Right lobe of liver (tissue), 6 donors: ENCODE data around the gene FHIT. TPM values are rescaled to one million over a fixed set of nuclear protein-coding genes. Genes with fewer than 3 reads are reported as not detected.

Experiments used
- ATAC-seq, 4 donors: fragments of 200-7000 bp; cut with Tn5 transposase; one replicate each; pipeline ENCODE4 v1.9.1; 2020; ENCODE audit warnings: mild to moderate bottlenecking in 4 of 4, moderate library complexity in 4 of 4
- DNase-seq, 3 donors: peaks; one replicate each; pipeline ENCODE4 v3.0.0-alpha.2; 2020
- H3K27ac ChIP-seq, 3 donors: fragments of 200-600 bp; one replicate each; pipeline ENCODE4 v1.8.0; 2022
- H3K27me3 ChIP-seq, 2 donors: fragments of 200-600 bp; one replicate each; pipeline ENCODE4 v1.8.0; 2022
- H3K36me3 ChIP-seq, 4 donors: fragments of 200-600 bp; sonication (generic) in 1 of 4; one replicate each; pipeline versions ENCODE4 v1.5.1 to v1.8.0; 2017 to 2022; ENCODE audit warnings: control low read depth in 1 of 4
- H3K4me1 ChIP-seq, 4 donors: fragments of 200-600 bp; sonication (generic) in 1 of 4; one replicate each; pipeline versions ENCODE4 v1.5.1 to v1.8.0; 2017 to 2022; ENCODE audit warnings: control low read depth in 1 of 4
- H3K4me3 ChIP-seq, 3 donors: fragments of 200-600 bp; one replicate each; pipeline ENCODE4 v1.8.0; 2022
- H3K9me3 ChIP-seq, 4 donors: fragments of 200-600 bp; sonication (generic) in 1 of 4; one replicate each; pipeline versions ENCODE4 v1.5.1 to v1.8.0; 2017 to 2022; ENCODE audit warnings: control low read depth in 1 of 4
- POLR2A ChIP-seq: fragments of 450-650 bp; IDR thresholded peaks from one replicate; pipeline ENCODE4 v1.6.1; 2017; ENCODE audit warnings: antibody characterized with exemption, mild to moderate bottlenecking
- WGBS: methylation state at CpG from one replicate; pipeline ENCODE4 v1.1.6; 2018; ENCODE audit warnings: low coverage, low lambda C conversion rate; ENCODE audit not compliant: insufficient coverage; ENCODE audit errors: missing lambda C conversion rate; 5-methylcytosine and 5-hydroxymethylcytosine counted together
- intact Hi-C, 2 donors: fragments of 100-400 bp; cut with DNase I; formaldehyde crosslinking; loops; one replicate each; pipeline versions ENCODE4 v1.11.2 to v1.14.1; 2022
- total RNA-seq, 6 experiments: library from RNA; depleted of rRNA in 2 of 6; stranded (reverse); fragments of >200 nt in 2 of 6; fragmentation: NEBNext Ultra II Directional in 3 of 6; extraction: Animal tissue kit (Norgen Biotek cat#: 25700) in 3 of 6; gene quantifications; one replicate each; pipeline versions ENCODE4 v1.1.0 to v1.2.4, GENCODE V29; 2016 to 2023
- TF ChIP-seq, protein P1 (sequence below), 4 donors: fragments of 200-600 bp in 3 of 4; fragments of 450-650 bp in 1 of 4; IDR thresholded peaks; one replicate each; pipeline versions ENCODE4 v1.5.1 to v1.8.0; 2016 to 2022; ENCODE audit warnings: antibody characterized with exemption in 4 of 4, mild to moderate bottlenecking in 2 of 4
- donor health status: DM: no; HTN: yes; CAD: no.
- donor health status: DM: no; HTN: no; CAD: no.
- donor health status: DM: no; HTN: no; CAD: no.
- donor health status: DM: no; HTN: yes; CAD: no.
- donor health status: DM: no; HTN: yes; CAD: no.

Gene FHIT
- total RNA-seq, 6 experiments from 2014 or later, result 6.6 to 11.2 (median 8.0) TPM

DNA sequence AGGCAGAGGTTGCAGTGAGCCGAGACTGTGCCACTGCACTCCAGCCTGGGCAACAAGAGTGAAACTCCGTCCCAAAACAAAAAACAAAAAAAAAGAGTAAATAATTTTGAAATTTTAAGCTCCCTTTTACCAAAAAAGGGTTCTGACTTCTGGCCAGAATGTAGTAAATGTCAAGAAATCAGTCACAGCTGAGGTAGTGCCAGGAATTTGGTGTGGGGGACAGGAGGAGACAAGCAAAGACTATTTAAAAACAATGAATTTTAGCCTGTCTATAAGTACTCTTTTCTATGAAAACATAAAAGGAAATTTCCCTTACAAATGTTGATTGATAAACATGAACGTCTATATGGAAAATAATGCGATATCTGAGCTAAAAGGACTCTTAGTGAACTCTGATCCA lies 363.7 kb downstream of the FHIT start:
- H3K9me3 ChIP-seq, result no peaks in the 10 kb centered on the region
- WGBS, result 83% methylated on average over 4 of the region's 4 CpGs
- no peak overlapping the region for H3K4me3 ChIP-seq
- no peak for TF ChIP-seq POLR2A
- TF ChIP-seq, protein P1, sequence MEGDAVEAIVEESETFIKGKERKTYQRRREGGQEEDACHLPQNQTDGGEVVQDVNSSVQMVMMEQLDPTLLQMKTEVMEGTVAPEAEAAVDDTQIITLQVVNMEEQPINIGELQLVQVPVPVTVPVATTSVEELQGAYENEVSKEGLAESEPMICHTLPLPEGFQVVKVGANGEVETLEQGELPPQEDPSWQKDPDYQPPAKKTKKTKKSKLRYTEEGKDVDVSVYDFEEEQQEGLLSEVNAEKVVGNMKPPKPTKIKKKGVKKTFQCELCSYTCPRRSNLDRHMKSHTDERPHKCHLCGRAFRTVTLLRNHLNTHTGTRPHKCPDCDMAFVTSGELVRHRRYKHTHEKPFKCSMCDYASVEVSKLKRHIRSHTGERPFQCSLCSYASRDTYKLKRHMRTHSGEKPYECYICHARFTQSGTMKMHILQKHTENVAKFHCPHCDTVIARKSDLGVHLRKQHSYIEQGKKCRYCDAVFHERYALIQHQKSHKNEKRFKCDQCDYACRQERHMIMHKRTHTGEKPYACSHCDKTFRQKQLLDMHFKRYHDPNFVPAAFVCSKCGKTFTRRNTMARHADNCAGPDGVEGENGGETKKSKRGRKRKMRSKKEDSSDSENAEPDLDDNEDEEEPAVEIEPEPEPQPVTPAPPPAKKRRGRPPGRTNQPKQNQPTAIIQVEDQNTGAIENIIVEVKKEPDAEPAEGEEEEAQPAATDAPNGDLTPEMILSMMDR (IDR thresholded peaks at IDR 0.05), result no peak
- no peak overlapping the region for H3K27ac ChIP-seq
- no peaks in the 10 kb centered on the region for H3K27me3 ChIP-seq
- H3K36me3 ChIP-seq, result no peaks in the 10 kb centered on the region
- no peak for DNase-seq
- H3K4me1 ChIP-seq, result no peaks in the 10 kb centered on the region
- intact Hi-C loops, result no loop called here
- no peak for ATAC-seq

DNA sequence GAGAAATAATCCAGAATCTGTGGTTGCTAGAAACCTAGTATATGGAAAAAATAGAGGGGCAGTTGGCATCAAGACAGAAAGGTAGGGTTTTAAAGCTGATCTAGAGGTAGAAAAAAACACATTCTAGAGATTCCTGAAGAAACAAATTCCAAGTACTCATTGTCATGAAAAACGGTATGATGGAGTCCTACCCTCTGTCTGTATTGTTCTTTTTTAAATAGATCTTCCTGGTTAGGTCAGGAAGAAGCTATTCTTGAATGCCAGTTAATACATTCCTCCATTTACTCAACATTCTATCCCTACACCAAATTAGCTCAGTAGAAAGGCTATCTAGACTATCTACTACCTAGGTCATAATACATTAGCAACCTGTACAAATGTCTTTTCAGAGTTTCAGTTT lies 364.7 kb downstream of the FHIT start:
- 70% methylated on average over 1 of the region's 1 CpG for WGBS
- Histone ChIP-seq H3K4me1 (no peaks in the 10 kb centered on the region), H3K4me3 (no peak overlapping the region), H3K36me3 (no peaks in the 10 kb centered on the region), H3K27me3 (no peaks in the 10 kb centered on the region), H3K9me3 (no peaks in the 10 kb centered on the region), H3K27ac (no peak overlapping the region)
- intact Hi-C loops, result no loop called here
- TF ChIP-seq POLR2A, result no peak
- TF ChIP-seq, protein P1 (IDR thresholded peaks at IDR 0.05), result no peak
- ATAC-seq (no peak), DNase-seq (no peak)

DNA sequence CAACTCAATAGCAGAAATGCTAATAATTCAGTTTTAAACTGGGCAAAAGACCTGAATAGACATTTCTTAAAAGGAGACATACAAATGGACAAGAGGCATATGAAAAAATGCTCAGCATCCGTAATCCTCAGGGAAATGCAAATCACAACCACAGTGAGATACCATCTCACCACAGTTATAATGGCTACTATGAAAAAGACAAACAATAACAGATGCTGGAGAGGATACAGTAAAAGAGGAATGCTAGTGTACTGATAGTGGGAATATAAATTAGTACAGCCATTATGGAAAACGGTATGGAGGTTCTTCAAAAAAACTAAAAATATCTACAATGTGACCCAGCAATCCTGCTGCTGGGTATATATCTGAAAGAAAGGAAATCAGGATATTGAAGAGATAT lies 367.2 kb downstream of the FHIT start:
- ATAC-seq (no peak), DNase-seq (no peak)
- H3K4me3 ChIP-seq, result no peak overlapping the region
- H3K4me1 ChIP-seq, result no peaks in the 10 kb centered on the region
- H3K27ac ChIP-seq, result no peak overlapping the region
- TF ChIP-seq, protein P1 (IDR thresholded peaks at IDR 0.05), result no peak
- TF ChIP-seq POLR2A, result no peak
- no peaks in the 10 kb centered on the region for H3K9me3 ChIP-seq
- no peaks in the 10 kb centered on the region for H3K27me3 ChIP-seq
- WGBS, result 63% methylated on average over 2 of the region's 2 CpGs
- intact Hi-C loops, result no loop called here
- no peaks in the 10 kb centered on the region for H3K36me3 ChIP-seq

DNA sequence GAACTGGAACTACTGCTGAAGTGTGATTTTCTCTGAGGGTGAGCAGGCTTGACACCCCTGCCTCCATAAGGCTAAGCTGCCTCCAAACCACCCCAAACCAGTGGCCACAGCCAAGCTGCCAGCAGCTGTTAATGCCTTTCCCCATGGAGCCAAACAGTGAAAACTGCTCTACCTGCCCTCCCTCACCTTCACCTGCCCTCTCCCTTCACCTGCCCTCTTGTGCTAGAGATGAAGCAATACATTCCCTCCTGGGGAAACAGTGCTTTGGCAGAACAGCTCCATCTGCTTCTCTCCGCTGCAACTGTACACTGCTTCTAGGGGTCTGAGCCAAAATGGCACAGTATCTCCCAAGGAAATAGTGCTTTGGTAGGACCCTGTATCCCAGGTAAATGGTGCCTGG lies 374.1 kb downstream of the FHIT start:
- no peaks in the 10 kb centered on the region for H3K36me3 ChIP-seq
- no peak overlapping the region for H3K4me3 ChIP-seq
- ATAC-seq (no peak), DNase-seq (no peak)
- no peaks in the 10 kb centered on the region for H3K27me3 ChIP-seq
- whole genome bisulfite sequencing, result 89% methylated on average over 1 of the region's 1 CpG
- H3K9me3 ChIP-seq, result no peaks in the 10 kb centered on the region
- intact Hi-C loops, result no loop called here
- no peak overlapping the region for H3K27ac ChIP-seq
- H3K4me1 ChIP-seq, result no peaks in the 10 kb centered on the region
- TF ChIP-seq POLR2A, result no peak
- TF ChIP-seq, protein P1 (IDR thresholded peaks at IDR 0.05), result no peak

DNA sequence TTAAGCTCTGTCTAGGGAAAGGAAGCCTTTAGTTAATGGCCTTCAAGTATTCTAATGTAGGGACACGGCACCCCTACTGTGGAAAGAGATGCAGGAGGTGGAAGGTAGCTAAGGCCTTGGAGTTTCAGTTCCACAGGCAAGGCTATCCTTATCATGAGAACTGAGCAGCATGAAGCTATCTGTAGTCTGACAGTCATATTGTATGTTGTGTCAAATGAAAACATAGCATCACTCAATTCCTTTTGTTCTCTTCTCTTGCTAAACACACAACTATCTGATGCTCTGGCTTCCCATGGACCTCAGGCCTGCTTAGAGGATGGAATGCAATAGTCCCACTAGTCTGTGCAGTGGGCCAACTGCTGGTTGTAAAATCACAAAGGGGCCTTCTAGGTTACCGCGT lies 380.9 kb downstream of the FHIT start:
- WGBS, result 95% methylated on average over 3 of the region's 3 CpGs
- no peak overlapping the region for H3K27ac ChIP-seq
- intact Hi-C loops, result no loop called here
- no peaks in the 10 kb centered on the region for H3K27me3 ChIP-seq
- H3K9me3 ChIP-seq, result no peaks in the 10 kb centered on the region
- DNase-seq (no peak), ATAC-seq (no peak)
- H3K4me1 ChIP-seq, result no peaks in the 10 kb centered on the region
- no peaks in the 10 kb centered on the region for H3K36me3 ChIP-seq
- TF ChIP-seq POLR2A, result no peak
- TF ChIP-seq, protein P1 (IDR thresholded peaks at IDR 0.05), result no peak
- no peak overlapping the region for H3K4me3 ChIP-seq
